HEK293T (cell line): ENCODE data around the gene TMEM200B.

Source experiments
- BHLHE40 ChIP-seq: fragments of 450-650 bp; IDR thresholded peaks from 2 replicates; pipeline ENCODE4 v1.6.1; 2016; ENCODE audit warnings: mild to moderate bottlenecking, moderate library complexity, borderline replicate concordance
- FOXA1 ChIP-seq: fragments of 450-650 bp; IDR thresholded peaks from 2 replicates; pipeline ENCODE4 v1.6.1; 2016; ENCODE audit warnings: mild to moderate bottlenecking
- HDGF ChIP-seq: fragments of 450-650 bp; IDR thresholded peaks from 2 replicates; pipeline ENCODE4 v1.6.1; 2017; ENCODE audit warnings: antibody characterized with exemption, borderline replicate concordance
- L3MBTL2 ChIP-seq: fragments of 450-650 bp; conservative IDR thresholded peaks from 2 replicates; pipeline ENCODE4 v1.6.1; 2016; ENCODE audit warnings: mild to moderate bottlenecking
- SUZ12 ChIP-seq: fragments of 450-650 bp; IDR thresholded peaks from 2 replicates; pipeline ENCODE4 v1.6.1; 2016; ENCODE audit warnings: mild to moderate bottlenecking
- TARDBP ChIP-seq: fragments of 450-650 bp; IDR thresholded peaks from 2 replicates; pipeline ENCODE4 v1.6.1; 2016

GRCh38 chr1:29123053-29123886 lies 433 bp downstream of the TMEM200B start:
- no peak for TF ChIP-seq TARDBP
- TF ChIP-seq HDGF: no peak
- no peak for TF ChIP-seq L3MBTL2
- no peak for TF ChIP-seq FOXA1
- no peak for TF ChIP-seq SUZ12
- TF ChIP-seq BHLHE40: no peak
